NCI-H1694 (cell line): ENCODE results near the gene HYLS1.

ENCODE experiments used
- DNase-seq: peaks from one replicate; lab custom pipeline; 2025; lab: John Stamatoyannopoulos, UW

The HYLS1 gene

GRCh38 chr11:125933030-125933813 is 45.8 kb downstream of the HYLS1 start:
- DNase-seq, result no peak

DNA sequence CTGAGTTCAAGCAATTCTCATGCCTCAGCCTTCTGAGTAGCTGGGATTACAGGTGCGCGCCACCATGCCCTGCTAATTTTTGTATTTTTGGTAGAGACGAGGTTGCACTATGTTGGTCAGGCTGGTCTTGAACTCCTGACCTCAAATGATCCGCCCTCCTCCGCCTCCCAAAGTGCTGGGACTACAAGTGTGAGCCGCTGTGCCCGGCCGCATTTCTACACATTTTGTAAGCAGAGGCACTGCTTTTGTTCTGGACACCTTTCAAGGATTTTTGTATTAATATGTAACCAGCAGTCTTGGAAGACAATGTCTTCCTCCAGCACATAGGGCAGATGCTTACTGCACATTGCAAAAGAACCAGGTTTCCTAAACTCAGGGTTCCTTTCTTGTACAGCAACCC is 47.0 kb downstream of the HYLS1 start:
- no peak for DNase-seq

DNA sequence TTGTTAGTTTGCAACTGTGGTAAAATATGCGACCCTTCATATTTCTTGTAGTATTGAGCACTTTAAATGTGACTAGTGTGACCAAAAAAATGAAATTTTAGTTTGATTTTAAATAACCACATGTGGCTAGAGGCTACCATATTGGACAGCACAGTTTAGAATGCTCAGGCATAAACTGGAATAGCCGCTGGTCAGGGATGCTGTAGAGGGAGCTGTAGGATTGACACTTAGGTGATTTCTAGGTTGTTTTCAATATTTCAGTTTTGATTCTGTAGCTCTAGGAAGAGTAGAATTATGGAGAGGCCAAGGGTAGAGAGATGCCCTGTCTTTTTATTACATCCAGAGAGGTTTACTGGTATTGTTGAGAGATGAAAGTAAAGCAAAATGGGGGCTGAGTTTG is 47.6 kb downstream of the HYLS1 start:
- DNase-seq, result no peak

DNA sequence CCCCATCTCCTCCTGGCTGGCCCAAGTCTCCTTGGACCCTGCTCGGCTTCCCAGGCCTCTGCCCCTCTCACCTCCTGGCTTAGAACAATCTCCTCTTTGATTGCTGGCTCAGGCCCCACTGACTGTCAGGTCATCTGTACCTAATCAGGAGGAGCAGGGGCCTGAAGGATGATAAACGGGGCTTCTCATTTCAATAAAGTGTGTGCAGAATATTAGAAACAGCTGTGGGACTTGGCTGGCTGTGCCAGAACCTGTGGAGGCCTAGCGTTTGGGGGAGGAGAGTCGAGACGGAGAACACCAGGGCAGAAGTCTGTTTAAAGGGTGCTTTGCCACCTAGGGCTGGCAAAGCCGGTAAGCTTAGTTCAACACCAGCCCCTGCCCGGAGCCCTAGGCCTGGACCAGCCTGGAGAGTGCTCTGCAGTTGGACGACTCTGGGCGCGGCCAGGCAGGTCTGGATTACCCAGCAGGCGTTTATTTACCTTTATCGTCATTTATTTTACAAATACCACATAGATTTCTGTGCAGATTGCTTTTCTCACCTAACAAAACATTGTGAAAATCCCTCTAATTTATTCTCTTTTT is 48.2 kb downstream of the HYLS1 start:
- DNase-seq, result no peak

DNA sequence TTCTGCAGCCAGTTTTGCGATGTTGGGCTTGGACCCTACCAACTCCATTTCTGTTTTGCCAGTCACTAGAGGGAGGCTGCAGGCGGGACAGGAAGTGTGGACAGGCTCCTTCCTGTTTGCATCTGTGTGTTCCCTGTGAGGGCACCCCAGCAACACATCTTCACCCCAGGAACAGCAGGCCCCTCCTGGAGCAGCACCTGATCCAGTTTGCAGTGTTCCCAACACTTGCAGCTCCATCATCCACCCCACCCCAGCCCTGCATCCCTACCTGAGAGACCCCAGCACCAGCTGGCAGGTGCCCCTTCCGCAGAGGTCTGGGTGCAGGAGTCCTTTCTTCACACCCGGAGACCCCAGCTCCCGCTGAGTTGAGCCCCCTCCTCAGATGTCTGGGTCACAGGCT is 51.0 kb downstream of the HYLS1 start:
- DNase-seq, result no peak

DNA sequence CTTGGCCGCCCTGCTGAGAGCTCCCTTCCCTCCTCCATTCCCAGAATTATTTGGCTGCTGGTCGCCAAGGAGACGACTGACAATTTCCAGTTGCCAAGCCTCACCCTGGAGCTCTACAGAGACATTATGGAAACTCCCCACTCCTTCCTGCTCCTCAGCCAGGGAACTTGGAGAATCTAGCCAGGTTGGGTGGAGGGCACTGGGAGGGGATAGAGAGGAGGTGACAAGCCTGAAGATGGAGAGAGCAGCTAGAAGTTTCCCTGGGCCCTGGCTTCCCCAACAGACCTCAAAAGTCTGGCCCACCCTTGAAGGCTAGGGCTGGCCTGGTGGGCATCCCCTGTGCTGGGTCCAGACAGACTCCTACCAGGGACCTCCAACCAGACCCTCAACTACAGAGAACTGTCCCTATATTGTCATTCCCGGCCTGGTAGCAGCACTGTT is 51.6 kb downstream of the HYLS1 start:
- DNase-seq, result no peak

DNA sequence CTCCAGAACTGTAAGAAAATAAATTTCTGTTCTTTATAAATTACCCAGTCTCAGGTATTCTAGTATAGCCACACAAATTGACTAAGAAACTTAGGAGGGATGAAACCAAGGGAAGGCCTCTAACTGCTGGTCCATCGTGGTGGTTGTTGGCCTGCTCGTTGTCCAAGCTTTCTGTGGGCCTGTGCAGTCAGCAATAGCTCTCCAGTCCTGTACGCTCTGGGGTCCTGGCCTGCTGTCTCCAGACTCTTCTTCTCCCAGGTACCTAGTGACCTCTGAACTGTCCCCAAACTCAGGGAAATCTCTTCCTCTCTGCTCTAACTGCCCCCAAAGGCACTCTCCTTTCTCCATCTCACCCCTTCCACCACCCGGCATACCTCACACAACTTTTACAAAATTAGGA is 52.7 kb downstream of the HYLS1 start:
- DNase-seq, result no peak

- DNase-seq, result no peak
Observed at GRCh38 chr11:125941267-125941618, 53.8 kb downstream of the HYLS1 start.

DNA sequence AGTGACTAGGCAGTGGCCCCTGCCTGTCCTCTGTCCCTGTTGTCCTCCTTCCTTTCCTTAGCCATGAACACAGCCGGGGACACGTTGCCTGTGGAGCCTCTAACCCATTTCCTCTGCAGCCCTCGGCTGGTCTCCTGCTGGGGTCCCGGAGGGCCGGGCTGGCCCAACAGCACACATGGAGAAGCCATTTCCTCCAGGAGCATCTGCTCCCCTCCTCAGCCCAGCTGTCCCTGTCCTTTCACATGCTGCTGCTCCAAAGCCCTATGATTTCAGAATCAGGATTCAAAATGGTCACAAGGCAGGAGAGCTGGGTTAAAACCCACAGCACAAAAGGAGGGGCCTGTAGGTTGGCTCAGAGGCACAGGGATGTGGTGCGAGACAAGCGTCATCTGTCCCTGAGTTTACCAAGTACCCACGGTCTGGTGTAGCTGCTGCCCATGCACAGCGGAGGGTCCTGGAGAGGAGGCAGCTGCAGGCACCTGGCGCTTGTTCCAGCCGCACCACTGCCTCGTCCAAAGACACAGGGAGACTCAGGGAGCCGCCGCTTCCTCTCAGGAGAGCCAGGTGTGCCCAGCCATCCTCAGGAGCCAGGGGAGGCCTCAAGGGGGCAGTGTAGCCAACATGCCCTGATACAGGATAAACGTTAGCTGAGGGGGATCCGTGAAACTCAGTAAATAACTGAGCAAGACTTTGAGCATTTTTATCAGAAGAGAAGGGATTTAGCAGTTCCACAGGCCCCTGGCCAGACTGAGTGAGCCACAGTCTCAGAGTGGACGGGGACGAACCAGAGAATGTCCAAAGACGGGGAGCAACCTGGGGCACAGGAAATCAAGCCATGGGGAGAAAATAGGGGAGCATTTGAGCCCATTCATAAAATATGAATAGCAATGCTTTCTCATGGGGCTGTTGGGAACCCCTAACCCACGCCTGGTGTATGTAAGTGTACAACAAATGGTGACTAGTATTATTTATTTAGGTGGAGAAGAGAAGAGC is 54.4 kb downstream of the HYLS1 start:
- no peak for DNase-seq

GRCh38 chr11:125942771-125943428 is 55.4 kb downstream of the HYLS1 start:
- no peak for DNase-seq

DNA sequence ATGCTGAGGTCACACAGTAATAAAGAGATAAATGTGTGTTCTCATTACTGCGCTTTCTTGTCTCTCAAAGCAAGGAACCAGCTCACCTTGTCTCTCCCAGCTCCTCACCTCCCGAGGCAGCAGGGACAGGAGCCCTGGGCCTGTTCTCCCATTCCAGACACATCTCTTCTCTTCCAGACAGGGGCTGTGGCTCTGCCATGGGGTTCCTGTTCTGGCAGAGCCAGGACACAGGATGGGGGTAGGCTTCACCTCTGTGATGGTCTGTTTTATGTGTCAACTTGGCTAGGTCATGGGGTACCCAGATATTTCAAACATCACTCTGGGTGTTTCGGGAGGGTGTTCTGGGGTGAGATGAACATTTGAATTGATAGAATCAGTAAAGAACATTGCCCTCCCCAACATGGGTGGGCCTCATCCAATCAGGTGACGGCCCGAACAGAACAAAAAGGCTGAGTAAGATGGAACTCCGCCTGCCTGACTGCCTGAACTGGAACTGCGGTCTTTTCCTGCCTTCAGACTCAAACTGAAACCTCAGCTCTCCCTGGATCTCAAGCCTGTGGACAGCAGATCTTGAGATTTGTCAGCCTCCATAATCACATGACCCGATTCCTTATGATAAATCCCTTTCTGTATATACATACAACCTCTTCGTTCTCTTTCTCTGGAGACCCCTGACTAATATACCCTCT is 56.3 kb downstream of the HYLS1 start:
- no peak for DNase-seq

- DNase-seq, result no peak
Observed at GRCh38 chr11:125944350-125945010, 57.0 kb downstream of the HYLS1 start.

GRCh38 chr11:125945011-125945796 is 57.7 kb downstream of the HYLS1 start:
- DNase-seq, result no peak

GRCh38 chr11:125945797-125946520 is 58.5 kb downstream of the HYLS1 start, which contains the start of gene VSIG10L2:
Gene VSIG10L2 (plus strand): TSS chr11:125946044. CDS start chr11:125946056, 12 bp downstream.
- DNase-seq, result no peak

- DNase-seq, result no peak
Observed at GRCh38 chr11:125946712-125947418, 59.4 kb downstream of the HYLS1 start.

- no peak for DNase-seq
Observed at GRCh38 chr11:125947419-125948277, 60.2 kb downstream of the HYLS1 start.

- DNase-seq, result no peak
Observed at GRCh38 chr11:125948278-125949051, 61.0 kb downstream of the HYLS1 start.
